HG03097 (cell line): ENCODE measurements around the gene FRMD4A.
"Not testable (repeated sequence)": the region's sequence is repeated elsewhere in the genome, so short reads cannot be mapped to it uniquely, and the experiment has no call there.

Experiments
- ATAC-seq: cut with Tn5 transposase; IDR thresholded peaks from one replicate; pipeline ENCODE4 v1.9.1; 2021; ENCODE audit not compliant: unreplicated experiment, low FRiP score

Gene FRMD4A

DNA sequence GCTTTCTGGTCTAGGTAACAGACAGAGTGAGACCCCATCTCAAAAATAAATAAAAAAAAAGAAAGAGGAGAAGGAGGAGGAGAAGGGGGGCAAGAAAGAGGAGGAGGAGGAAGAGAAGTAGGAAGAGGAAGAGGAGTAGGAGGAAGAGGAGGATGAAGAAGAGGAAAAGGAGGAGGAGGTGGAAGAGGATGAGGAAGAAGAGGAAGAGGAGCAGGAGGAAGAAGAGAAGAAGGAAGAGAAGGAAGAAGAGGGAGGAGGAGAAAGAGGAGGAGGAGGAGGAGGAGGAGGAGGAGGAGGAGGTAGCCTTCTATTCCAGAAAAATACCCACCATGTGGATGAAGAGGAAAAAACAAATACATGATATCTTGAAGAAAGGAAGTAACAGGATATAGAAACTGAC lies 172.1 kb downstream of the FRMD4A start:
- no peak for ATAC-seq

DNA sequence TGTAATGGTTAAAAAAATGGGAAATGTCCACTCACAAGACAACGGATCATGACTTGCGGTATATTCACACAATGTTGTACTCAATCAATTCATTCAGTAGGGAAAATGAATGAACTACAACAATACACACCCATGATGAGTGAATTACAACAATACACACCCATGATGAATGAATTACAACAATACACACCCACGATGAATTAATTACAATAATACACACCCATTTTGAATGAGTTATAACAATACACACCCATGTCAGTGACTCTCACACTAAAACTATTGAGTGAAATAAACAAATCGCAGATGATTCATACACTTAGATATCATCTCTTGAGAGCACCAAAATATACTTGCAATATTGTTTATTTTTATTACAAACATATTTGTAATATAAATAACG lies 174.6 kb downstream of the FRMD4A start:
- no peak for ATAC-seq

DNA sequence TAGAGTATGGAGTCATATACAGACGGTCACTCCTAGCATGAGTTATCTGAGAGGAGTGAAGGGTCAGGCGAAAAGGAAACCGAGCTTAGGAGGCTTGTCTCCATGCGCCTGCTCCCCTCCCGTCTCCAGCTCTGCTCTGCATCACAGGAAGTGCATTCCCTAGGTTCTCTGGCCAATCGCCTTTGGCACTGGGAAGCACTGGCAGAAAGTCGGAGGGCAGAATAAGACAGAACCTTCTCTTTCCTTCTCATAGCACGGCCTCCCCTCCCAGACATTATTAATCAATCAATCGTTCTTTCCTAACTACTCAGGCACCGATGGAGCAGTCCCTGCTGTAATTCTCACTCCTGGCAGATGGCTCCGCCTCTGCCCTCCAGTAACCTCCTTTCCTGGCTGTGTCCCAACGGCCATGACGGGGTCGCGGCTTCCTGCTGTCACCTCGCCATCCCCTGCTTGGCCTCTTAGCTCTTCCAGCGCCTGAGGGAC lies 177.1 kb downstream of the FRMD4A start:
- no peak for ATAC-seq

DNA sequence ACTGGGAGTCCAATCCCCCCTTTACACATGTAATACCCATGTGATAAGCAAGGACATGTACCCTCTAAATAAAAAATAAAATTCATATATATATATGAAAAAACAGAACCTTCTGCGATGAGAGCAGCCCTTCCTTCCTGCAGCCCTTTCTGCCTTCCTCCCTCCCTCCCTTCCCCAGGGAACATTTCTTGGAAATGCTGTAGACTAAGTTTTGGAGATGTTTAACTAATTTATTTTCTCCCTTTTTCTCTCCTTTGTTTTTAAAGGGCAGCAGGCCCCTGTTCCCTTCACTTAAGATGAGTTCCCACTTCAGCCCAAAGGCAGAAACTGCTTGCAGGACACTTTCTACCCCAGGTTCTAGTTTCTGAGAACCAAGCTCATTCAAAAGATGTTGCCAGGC lies 179.2 kb downstream of the FRMD4A start:
- no peak for ATAC-seq

DNA sequence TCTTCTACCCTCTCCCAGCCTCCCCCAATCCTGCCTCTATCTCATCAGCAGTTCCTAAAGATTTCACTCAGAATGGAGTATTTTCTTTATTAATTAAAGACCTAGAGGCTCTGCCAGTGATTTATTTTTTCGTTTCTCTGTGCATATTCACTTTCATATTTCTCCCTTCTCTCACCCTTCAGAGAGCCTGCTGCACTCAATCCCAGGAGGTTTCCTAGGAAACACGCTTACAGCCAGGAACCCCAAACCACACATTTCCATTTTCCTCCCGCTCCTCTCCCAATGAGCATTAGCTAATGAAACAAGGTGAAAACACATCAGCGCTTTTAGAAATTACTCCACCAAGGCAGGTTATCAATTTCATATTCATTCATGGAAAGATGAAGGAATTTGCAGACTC lies 180.2 kb downstream of the FRMD4A start:
- ATAC-seq = no peak

DNA sequence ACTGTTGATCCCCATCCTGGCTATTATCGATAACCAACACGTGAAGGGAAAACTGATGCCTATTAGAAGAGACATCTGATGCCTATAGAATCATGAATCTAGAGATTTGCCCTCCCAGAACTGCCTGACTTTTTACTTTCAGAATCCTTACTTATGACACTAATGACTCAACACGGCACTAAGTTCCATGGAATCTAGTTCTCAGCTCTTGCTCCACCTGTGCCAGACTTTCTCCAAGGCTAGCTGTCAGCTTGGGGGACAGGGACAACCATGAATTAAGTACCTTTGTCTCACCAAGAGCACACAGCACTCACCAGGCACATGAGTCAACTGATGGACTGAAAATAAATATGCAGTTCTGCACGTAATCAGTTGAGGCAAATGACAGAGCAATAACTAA lies 184.2 kb downstream of the FRMD4A start:
- no peak for ATAC-seq

DNA sequence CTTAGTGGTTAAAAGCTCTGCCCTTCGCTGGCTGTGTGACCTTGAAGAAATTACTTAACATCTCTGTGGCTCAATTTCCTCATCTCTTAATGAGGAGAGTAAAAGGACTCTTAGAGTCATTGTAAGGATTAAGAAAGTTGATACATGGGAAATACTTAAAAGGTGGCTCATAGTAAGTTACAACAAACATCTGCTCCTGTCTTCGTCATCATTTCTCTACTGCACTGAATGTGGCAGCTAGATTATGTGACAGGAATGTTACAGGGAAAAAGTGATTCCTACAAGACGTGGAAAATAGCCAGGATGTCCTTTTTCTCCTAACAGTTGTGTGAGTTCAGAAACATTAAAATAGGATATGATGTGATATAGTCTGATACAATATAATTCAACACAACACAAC lies 184.7 kb downstream of the FRMD4A start:
- ATAC-seq = no peak

DNA sequence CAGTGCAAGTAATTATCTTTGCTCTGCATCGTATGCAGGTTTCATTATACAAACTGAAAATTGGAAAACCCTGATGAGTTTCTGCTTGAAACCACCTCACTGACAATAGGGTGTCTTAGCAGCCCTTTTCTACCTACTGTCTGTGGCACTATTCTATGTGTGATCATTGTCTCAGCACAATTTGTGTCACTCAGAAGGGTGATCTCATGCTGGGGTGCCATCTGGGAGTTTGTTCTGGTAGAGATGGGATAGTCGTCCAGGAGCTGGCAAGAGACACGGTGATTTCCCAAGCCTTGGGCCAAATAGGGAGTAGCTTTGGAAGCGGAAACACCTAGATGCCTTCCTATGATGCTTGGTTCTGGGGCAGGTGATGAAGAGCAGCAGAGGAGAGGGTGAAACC lies 186.3 kb downstream of the FRMD4A start:
- ATAC-seq = no peak

DNA sequence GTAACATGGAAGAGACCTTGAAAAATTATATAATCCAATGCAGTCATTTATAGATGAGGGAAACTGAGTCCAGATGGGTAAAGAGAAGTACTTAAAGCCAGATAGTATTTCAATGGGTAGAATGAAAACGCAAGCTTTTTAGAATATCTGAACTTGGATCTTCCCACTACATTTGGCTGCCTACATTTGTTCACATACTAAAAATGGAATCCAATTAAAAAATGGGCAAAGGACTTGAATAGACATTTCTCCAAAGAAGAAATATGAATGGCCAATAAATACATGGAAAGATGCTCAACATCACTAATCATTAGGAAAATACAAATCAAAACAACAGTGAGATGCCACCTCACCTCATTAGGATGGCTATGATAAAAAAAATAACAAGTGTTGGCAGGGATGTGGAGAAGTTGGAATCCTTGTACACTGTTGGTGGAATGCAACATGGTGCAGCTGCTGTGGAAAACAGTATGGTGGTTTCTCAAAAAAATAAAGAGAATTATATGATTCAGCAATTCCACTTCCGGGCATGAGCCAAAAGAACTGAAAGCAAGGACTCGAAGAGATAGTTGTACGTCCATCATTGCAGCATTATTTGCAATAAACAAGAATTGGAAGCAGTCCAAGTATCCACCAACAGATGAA lies 188.0 kb downstream of the FRMD4A start:
- no peak for ATAC-seq

DNA sequence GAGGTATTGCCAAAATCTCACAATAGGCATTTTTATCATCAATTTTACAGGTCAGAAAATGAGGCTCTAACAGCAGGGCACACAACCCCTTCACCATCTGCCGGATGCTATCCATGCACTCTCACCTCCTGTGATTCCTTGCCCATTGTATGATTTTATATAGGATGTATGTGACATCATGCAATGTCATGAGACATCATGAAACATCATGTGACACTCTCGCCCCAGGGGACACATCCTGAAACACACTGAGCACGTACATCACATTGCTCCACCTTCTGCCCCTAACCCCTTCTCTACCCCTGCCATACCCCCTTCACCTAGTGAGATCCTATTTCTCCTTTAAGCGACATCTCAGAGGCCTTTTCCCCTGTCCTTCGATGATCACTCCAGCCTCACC lies 189.4 kb downstream of the FRMD4A start:
- no peak for ATAC-seq

DNA sequence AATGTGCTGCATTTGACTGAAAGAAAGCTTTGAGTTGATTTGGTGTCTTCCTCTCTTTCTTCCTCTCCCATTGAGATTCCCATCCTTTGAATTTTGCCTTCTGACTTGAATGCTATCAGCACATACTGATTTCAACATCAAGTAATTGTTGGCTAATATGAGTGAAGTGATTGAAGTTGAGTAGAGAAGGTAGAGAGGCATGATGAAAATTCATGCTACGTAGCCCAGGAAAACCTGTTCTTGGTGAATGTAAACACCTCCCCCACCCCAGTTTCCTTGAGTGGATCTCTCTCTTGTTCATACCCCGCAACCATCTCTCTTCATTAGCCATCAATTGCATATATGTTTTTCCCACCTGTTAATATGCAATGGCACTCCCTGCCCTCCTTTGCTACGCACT lies 193.3 kb downstream of the FRMD4A start:
- no peak for ATAC-seq

DNA sequence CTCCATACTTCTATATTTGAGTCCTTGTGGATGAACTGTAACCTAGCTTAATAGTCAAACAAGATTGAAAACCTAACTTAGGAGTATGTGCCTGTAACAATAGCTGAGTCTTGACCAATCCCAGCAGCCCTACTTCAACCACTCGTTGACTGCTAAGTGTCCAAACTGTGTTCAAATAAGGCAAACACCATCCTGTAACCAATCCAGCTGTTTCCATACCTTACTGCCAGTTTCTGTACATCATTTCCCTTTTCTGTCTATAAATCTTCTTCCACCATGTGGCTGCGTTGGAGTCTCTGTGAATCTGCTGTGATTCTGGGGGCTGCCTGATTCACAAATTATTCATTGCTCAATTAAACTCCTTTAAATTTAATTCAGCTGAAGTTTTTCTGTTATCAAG lies 195.5 kb downstream of the FRMD4A start:
- not testable (repeated sequence) for ATAC-seq

DNA sequence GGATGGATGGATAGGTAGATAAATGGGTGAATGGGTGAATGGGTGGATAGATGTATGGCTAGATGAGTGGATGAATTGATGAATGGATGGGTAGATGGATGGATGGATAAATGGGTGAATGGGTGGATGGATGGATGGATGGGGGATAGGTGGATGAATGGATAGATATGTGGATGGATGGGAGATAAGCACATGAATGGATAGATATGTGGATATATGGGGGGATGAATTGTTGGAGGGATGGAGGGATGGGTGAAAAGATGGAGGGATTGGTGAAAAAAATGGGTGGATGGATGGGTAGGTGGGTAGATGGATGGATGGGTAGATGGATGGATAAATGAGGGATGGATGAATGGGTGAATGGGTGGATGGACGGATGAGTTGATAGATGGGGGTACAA lies 196.4 kb downstream of the FRMD4A start:
- ATAC-seq = no peak

DNA sequence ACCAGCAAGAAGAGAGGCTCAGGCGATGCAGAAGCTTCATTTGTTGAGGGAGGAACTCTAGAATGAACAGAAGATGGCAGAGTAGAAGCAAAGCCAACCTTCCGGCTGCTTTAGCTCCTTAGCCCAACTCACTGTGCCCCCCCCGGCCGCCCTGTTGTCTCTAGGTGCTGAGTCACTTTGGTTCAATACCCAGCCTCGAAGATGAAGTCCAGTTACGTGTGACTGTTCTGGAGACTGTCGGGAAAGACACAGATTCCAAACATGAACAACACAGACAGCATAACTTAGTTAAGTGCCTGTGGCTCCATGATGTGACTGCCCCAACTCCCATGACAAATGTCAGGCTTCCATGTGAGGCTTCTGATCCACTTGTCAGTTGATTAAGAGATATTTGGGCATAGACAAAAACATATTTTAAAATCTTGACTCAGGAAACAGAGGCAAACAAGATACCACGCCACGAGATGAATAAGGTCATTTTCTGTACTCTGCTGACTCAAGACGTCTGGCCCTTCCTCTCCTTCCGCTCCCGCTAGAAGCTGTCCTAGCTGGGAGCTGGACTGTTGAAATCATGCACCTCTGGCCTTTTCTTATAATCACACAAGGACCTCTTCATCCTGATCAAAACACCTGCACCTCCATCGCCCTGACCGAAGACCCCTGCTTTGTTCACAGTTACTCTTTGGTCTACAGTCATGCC lies 199.3 kb downstream of the FRMD4A start:
- no peak for ATAC-seq

DNA sequence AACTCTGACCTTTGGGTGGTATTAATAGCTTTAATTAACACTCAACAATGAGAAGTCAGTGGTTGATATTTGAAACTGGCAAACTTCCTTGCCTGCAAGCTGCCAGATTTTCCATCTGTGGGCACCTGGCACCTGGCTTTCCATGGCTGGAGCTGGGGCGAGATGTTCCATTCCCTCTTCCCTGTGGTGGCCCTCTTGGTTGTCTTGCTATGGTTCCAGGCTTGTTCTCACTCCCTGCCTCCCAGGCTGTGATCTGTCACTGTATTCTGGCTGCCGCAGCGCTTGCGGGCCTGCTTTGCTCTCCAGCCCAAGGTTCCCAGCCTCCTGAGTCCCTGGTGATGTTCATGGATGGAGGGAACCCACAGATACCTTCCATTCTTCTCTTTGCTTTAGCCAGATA lies 201.0 kb downstream of the FRMD4A start:
- ATAC-seq = no peak

DNA sequence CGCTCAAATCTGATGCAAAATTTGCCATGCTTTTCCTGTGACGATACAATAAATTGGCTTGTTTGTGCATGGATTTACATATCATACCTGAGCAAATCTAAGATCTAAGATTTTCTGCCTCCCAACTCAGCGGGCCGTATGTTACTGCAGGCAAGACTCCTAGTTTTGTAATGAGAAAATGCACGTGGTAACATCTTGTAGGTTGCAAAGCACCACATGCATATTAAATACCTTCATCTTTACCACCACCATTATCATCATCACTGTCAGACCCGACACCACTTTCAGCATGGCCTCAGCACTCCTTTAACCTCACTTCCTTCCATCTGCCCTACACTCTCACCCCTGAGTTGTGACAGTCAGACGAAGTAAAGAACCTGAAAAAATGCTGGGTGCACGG lies 202.2 kb downstream of the FRMD4A start:
- ATAC-seq = no peak

DNA sequence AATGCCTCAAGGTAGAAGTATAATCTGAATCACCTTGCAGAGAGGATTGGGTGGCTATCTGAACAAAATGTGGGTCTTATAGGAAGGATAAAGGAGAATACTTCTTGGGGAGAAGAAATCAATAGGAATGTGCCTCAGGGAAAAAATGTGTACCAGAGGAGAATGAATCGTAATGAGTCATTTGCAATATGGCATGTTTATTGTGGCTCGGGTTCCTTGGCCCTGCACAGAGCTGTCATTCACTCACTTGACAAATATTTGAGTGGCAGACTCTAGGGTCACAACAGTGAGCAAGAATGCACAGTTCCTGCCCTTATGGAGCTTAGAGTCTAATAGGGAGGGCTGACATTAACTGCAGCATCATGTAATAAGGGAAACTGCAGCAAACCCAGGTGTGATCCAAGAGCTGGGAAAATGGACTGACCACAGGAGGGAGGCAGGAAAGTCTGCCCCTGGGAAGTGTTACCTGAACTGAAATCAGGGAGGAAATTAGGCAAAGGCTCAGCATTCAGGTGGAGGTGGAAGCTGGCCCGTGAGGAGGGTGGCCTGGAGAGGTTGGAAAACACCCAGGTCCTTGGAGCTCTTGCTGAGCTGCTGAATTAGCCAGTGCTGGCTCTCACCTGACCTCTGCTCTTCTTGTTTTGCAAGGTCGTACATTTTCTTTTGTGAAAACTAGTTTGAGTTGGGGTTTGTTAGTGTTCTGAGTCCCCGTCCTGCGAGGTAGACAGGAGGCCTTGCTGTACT lies 203.9 kb downstream of the FRMD4A start:
- no peak for ATAC-seq

DNA sequence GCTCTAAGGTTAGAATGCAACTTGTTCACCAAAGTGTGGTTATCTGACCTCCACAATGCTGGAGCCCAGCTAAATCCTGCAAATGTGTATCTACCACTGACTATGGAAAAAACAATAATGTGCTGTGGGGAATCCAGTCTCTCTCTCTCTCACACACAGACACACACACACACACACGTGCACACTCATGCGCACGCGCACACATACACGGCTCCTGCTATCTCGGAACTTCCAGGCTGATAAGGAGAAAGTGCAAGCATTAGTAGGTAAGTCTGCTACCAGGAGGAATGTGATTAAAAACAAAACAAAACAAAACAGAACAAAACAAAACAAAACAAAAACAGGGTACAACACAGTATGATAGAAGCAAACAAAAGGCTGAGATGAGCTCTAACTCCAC lies 205.2 kb downstream of the FRMD4A start:
- ATAC-seq = no peak

DNA sequence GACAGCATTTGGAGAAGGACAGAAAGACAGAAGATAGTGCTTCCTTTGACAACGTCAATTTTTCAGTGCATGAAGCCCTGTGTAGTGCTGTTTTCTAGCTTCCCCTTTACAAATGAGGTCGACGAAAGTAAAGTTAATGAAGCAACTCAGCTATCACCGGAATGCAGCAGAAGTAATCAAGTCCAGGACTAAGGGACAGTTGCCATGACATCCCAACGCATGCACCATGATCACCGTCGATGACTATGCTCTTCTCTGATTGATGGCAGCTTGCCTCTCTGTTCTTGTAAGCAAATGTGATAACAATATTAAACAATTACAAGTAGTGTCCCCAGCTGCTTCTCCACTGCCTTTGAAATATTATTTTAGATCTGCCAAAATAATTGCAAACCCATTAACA lies 205.8 kb downstream of the FRMD4A start:
- no peak for ATAC-seq

DNA sequence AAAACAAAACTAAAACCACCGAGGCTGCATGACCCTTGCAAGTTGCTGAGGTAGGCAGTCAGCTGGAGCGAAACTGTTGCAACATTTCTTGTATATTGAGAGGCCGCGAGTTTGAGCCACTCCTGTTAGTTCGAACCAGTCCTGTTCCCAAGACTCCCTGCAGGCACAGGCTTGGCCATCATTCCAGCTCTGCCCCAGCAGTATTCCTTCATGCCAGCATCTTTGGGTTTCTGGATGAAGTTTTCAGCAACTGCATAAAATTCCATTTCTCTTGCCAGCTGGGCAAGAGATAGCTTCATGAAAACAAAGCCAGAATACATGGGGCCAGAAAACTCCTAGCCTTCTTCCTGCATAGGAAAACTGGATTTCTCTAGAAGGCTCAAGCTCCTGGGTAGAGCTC lies 207.6 kb downstream of the FRMD4A start:
- ATAC-seq = no peak

DNA sequence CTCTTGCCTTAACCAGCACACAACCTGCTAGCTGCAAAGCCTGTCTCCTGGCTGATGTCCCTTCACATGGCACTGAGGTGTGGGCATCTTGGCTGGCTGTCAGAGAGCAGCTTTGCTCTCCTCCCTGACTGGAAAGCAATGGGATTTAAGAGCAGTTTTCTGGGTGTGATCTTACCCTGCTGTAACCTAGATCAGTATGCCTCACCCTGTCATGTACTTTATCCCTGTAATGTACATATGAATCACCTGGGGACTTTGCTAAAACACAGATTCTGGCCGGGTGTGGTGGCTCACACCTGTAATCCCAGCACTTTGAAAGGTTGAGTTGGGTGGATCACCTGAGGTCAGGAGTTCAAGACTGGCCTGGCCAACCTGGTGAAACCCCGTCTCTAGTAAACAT lies 209.9 kb downstream of the FRMD4A start:
- ATAC-seq = no peak

DNA sequence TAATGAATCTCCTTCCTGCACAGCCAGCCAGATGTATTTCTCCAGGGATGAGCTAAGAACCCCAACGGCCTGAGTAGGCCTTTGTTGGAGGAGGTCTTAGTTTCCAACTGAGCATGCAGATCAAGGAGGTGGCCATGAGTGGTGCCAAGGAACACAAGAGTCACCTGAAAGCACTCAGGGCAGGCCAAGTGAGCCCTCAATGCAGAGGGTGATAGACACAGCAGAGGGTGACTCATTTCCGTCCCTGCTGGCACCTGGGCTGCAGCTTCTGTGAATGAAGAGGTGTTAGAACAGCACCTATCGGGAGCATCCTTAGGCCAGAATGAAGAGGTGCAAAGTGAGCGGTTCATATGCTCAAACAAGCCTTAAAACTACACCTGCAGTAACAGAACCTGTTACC lies 211.8 kb downstream of the FRMD4A start:
- no peak for ATAC-seq
